Lower leg skin (tissue), 3 donors: ENCODE results near the gene SLC2A4.
"Not testable (repeated sequence)": the region's sequence is repeated elsewhere in the genome, so short reads cannot be mapped to it uniquely, and the experiment has no call there.

ENCODE experiments used
- POLR2A ChIP-seq, 2 donors: fragments of 450-650 bp; IDR thresholded peaks; one replicate each; pipeline ENCODE4 v1.6.1; 2016 to 2017; ENCODE audit warnings: antibody characterized with exemption in 2 of 2, mild to moderate bottlenecking in 1 of 2, moderate library complexity in 1 of 2
- TF ChIP-seq, protein P1 (sequence below), 3 donors: fragments of 450-650 bp; IDR thresholded peaks; one replicate each; pipeline ENCODE4 v1.5.1; 2016; ENCODE audit warnings: antibody characterized with exemption in 3 of 3, mild to moderate bottlenecking in 3 of 3, moderate library complexity in 2 of 3

DNA sequence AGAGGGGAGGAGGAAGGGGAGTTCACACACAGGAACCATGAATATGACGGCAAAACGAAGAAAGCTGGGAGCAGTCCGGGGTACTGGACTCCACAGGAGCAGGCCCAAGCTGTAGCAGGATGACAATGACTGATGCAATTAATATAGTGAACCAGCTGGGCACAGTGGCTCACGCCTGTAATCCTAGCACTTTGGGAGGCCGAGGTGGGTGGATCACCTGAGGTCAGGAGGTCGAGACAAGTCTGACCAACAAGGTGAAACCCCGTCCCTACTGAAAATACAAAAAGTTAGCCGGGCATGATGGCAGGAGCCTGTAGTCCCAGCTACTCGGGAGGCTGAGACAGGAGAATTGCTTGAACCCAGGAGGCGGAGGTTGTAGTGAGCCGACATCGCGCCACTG is 54.2 kb downstream of the SLC2A4 start:
- TF ChIP-seq, protein P1, sequence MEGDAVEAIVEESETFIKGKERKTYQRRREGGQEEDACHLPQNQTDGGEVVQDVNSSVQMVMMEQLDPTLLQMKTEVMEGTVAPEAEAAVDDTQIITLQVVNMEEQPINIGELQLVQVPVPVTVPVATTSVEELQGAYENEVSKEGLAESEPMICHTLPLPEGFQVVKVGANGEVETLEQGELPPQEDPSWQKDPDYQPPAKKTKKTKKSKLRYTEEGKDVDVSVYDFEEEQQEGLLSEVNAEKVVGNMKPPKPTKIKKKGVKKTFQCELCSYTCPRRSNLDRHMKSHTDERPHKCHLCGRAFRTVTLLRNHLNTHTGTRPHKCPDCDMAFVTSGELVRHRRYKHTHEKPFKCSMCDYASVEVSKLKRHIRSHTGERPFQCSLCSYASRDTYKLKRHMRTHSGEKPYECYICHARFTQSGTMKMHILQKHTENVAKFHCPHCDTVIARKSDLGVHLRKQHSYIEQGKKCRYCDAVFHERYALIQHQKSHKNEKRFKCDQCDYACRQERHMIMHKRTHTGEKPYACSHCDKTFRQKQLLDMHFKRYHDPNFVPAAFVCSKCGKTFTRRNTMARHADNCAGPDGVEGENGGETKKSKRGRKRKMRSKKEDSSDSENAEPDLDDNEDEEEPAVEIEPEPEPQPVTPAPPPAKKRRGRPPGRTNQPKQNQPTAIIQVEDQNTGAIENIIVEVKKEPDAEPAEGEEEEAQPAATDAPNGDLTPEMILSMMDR (IDR thresholded peaks at IDR 0.05), result not testable (repeated sequence)
- not testable (repeated sequence) for TF ChIP-seq POLR2A (IDR thresholded peaks at IDR 0.05)
